ENCODE results near the gene DLG2. TPM values are rescaled to one million over a fixed set of nuclear protein-coding genes. Genes with fewer than 3 reads are reported as not detected.

Gene DLG2
- total RNA-seq, 2 donors from 2014 or later: 3.8 to 16.4 TPM

- Histone ChIP-seq H3K4me1 (ENCODE audit: control insufficient read depth in 1 of 2, low read depth in 2 of 2) (no peaks in the 10 kb centered on the region), H3K9me3 (no peaks in the 10 kb centered on the region), H3K27ac (no peak overlapping the region), H3K4me3 (no peak overlapping the region), H3K36me3 (no peaks in the 10 kb centered on the region), H3K27me3 (replicated peaks; ENCODE audit: insufficient read depth) (no peaks in the 10 kb centered on the region)
- DNase-seq (ENCODE audit: low spot score) (no peak), ATAC-seq (ENCODE audit: insufficient number of reproducible peaks, low FRiP score, low read depth) (no peak)
- TF ChIP-seq CTCF (IDR thresholded peaks at IDR 0.05): no peak
Measured at GRCh38 chr11:85599083-85599482, 28.1 kb downstream of the DLG2 start.

GRCh38 chr11:85596886-85597285, 30.3 kb downstream of the DLG2 start:
- no peak for DNase-seq (ENCODE audit: low spot score)
- TF ChIP-seq CTCF (IDR thresholded peaks at IDR 0.05): no peak
- no peaks in the 10 kb centered on the region for H3K36me3 ChIP-seq
- ATAC-seq (ENCODE audit: insufficient number of reproducible peaks, low FRiP score, low read depth): no peak
- no peak overlapping the region for H3K27ac ChIP-seq
- H3K27me3 ChIP-seq (replicated peaks; ENCODE audit: insufficient read depth): no peaks in the 10 kb centered on the region
- no peak overlapping the region for H3K4me3 ChIP-seq
- H3K9me3 ChIP-seq: no peaks in the 10 kb centered on the region
- no peaks in the 10 kb centered on the region for H3K4me1 ChIP-seq (ENCODE audit: control insufficient read depth in 1 of 2, low read depth in 2 of 2)

GRCh38 chr11:85595285-85595884, 31.8 kb downstream of the DLG2 start:
- TF ChIP-seq CTCF (IDR thresholded peaks at IDR 0.05): peak; percentile 45
- Histone ChIP-seq H3K9me3 (no peaks in the 10 kb centered on the region), H3K27me3 (replicated peaks; ENCODE audit: insufficient read depth) (no peaks in the 10 kb centered on the region), H3K27ac (no peak overlapping the region), H3K4me1 (ENCODE audit: control insufficient read depth in 1 of 2, low read depth in 2 of 2) (no peaks in the 10 kb centered on the region), H3K36me3 (no peaks in the 10 kb centered on the region), H3K4me3 (no peak overlapping the region)
- no peak for ATAC-seq (ENCODE audit: insufficient number of reproducible peaks, low FRiP score, low read depth)
- no peak for DNase-seq (ENCODE audit: low spot score)

- Histone ChIP-seq H3K4me1 (ENCODE audit: control insufficient read depth in 1 of 2, low read depth in 2 of 2) (no peaks in the 10 kb centered on the region), H3K36me3 (no peaks in the 10 kb centered on the region), H3K9me3 (no peaks in the 10 kb centered on the region), H3K27ac (no peak overlapping the region), H3K4me3 (no peak overlapping the region), H3K27me3 (replicated peaks; ENCODE audit: insufficient read depth) (no peaks in the 10 kb centered on the region)
- no peak for ATAC-seq (ENCODE audit: insufficient number of reproducible peaks, low FRiP score, low read depth)
- DNase-seq (ENCODE audit: low spot score): no peak
- TF ChIP-seq CTCF (IDR thresholded peaks at IDR 0.05): no peak
Measured at GRCh38 chr11:85590848-85591483, 36.2 kb downstream of the DLG2 start.

GRCh38 chr11:85589373-85589772, 37.8 kb downstream of the DLG2 start:
- ATAC-seq (ENCODE audit: insufficient number of reproducible peaks, low FRiP score, low read depth) (no peak), DNase-seq (ENCODE audit: low spot score) (no peak)
- TF ChIP-seq CTCF (IDR thresholded peaks at IDR 0.05): no peak
- no peak overlapping the region for H3K4me3 ChIP-seq
- H3K27me3 ChIP-seq (replicated peaks; ENCODE audit: insufficient read depth): no peaks in the 10 kb centered on the region
- H3K9me3 ChIP-seq: no peaks in the 10 kb centered on the region
- H3K36me3 ChIP-seq: no peaks in the 10 kb centered on the region
- no peaks in the 10 kb centered on the region for H3K4me1 ChIP-seq (ENCODE audit: control insufficient read depth in 1 of 2, low read depth in 2 of 2)
- H3K27ac ChIP-seq: no peak overlapping the region

All from thoracic aorta (tissue), 2 donors.